Common myeloid progenitor, CD34-positive (primary cell): ENCODE results near the gene USP36.
A peak's percentile ranks its signal among the peaks of the same experiment; 100 is the strongest.

Source experiments
- CTCF ChIA-PET: fragments of 350-600 bp; sonication (Branson Sonifier 250); formaldehyde crosslinking; loops from one replicate; lab custom pipeline; 2021; ENCODE audit warnings: antibody characterized with exemption; lab: Charles Lee
- POLR2A ChIA-PET: fragments of 350-600 bp; sonication (Branson Sonifier 250); formaldehyde crosslinking; loops from one replicate; lab custom pipeline; 2021; ENCODE audit warnings: antibody characterized with exemption; lab: Charles Lee
- DNase-seq, 3 donors: peaks; one replicate each; pipeline versions ENCODE4 v3.0.0 to v3.0.0-alpha.2; 2013
- H3K27ac ChIP-seq, 2 experiments: 1 replicate in 1 of 2; 2 replicates in 1 of 2; pipeline ENCODE4 v1.7.0; 2013; ENCODE audit warnings: inconsistent platforms in 2 of 2, low read length in 2 of 2, mild to moderate bottlenecking in 2 of 2, low read depth in 1 of 2, moderate library complexity in 1 of 2; ENCODE audit not compliant: severe bottlenecking in 2 of 2, insufficient read depth in 1 of 2, poor library complexity in 1 of 2
- H3K27me3 ChIP-seq, 5 experiments: replicated peaks in 2 of 5; 1 replicate in 3 of 5; 2 replicates in 2 of 5; pipeline versions ENCODE4 v1.6.1 to v1.7.0; 2013; ENCODE audit warnings: low read length in 4 of 5, mild to moderate bottlenecking in 2 of 5, moderate library complexity in 2 of 5, inconsistent platforms in 1 of 5; ENCODE audit not compliant: insufficient read depth in 5 of 5, control insufficient read depth in 4 of 5
- H3K36me3 ChIP-seq, 4 experiments: 1 replicate in 2 of 4; 2 replicates in 2 of 4; pipeline versions ENCODE4 v1.6.1 to v1.7.0; 2013; ENCODE audit warnings: low read length in 3 of 4, control low read depth in 1 of 4, mild to moderate bottlenecking in 1 of 4; ENCODE audit not compliant: control insufficient read depth in 4 of 4, insufficient read depth in 4 of 4
- H3K4me1 ChIP-seq, 4 experiments: 1 replicate in 3 of 4; 2 replicates in 1 of 4; pipeline versions ENCODE4 v1.6.1 to v1.7.1; 2013; ENCODE audit warnings: low read length in 3 of 4, mild to moderate bottlenecking in 3 of 4, control low read depth in 1 of 4, inconsistent platforms in 1 of 4, moderate library complexity in 1 of 4; ENCODE audit not compliant: control insufficient read depth in 4 of 4, insufficient read depth in 4 of 4; ENCODE audit errors: control extremely low read depth in 1 of 4
- H3K4me3 ChIP-seq, 7 experiments: 1 replicate in 4 of 7; 2 replicates in 3 of 7; pipeline versions ENCODE4 v1.5.1 to v1.7.0; 2013; ENCODE audit warnings: mild to moderate bottlenecking in 7 of 7, low read length in 6 of 7, moderate library complexity in 6 of 7, inconsistent platforms in 2 of 7, low read depth in 2 of 7, control low read depth in 1 of 7; ENCODE audit not compliant: insufficient read depth in 4 of 7, control insufficient read depth in 1 of 7; ENCODE audit errors: extremely low read depth in 1 of 7
- H3K9me3 ChIP-seq, 5 experiments: 1 replicate in 4 of 5; 2 replicates in 1 of 5; pipeline versions ENCODE4 v1.6.1 to v1.7.1; 2013; ENCODE audit warnings: low read length in 4 of 5, mild to moderate bottlenecking in 2 of 5, inconsistent platforms in 1 of 5, low read depth in 1 of 5, moderate library complexity in 1 of 5; ENCODE audit not compliant: control insufficient read depth in 4 of 5, insufficient read depth in 2 of 5; ENCODE audit errors: control extremely low read depth in 1 of 5
- whole genome bisulfite sequencing: methylation state at CpG from one replicate; pipeline ENCODE4 v1.1.5; 2013; ENCODE audit not compliant: insufficient coverage; 5-methylcytosine and 5-hydroxymethylcytosine counted together

The USP36 gene

GRCh38 chr17:78763561-78763960 is 77.1 kb downstream of the USP36 start:
- no peaks in the 10 kb centered on the region for H3K9me3 ChIP-seq
- no peak overlapping the region for H3K27ac ChIP-seq
- H3K27me3 ChIP-seq, result no peaks in the 10 kb centered on the region
- H3K4me1 ChIP-seq, result peaks cover 30 to 63% (median 35%) of the 10 kb centered on the region in 4 experiments
- 100% methylated on average over 2 of the region's 3 CpGs for WGBS
- ChIA-PET POLR2A (no interaction called here), CTCF (interaction anchor here (1.0 to 1.7 kb wide), 3 partner anchors 12 to 26 kb away, joined by 3 to 4 read pairs (median 3); no protein-coding TSS in a partner anchor)
- DNase-seq, result no peak
- no peak overlapping the region for H3K4me3 ChIP-seq
- peaks cover 0 to 2% (median 0%) of the 10 kb centered on the region in 4 experiments for H3K36me3 ChIP-seq

- Histone ChIP-seq H3K4me3 (no peak overlapping the region), H3K27me3 (no peaks in the 10 kb centered on the region), H3K9me3 (no peaks in the 10 kb centered on the region), H3K27ac (no peak overlapping the region), H3K4me1 (peaks cover 25 to 64% (median 44%) of the 10 kb centered on the region in 4 experiments), H3K36me3 (peaks cover 0 to 2% (median 0%) of the 10 kb centered on the region in 4 experiments)
- ChIA-PET CTCF (no interaction called here), POLR2A (no interaction called here)
- DNase-seq, result no peak
- 80% methylated on average over 1 of the region's 5 CpGs for WGBS
These were observed 78.7 kb downstream of the USP36 start for GRCh38 chr17:78761789-78762406.

- POLR2A ChIA-PET, result no interaction called here
- peak in 2 of 3 donors; percentile 61 to 69 for DNase-seq
- CTCF ChIA-PET, result interaction anchor here (1.1 to 1.5 kb wide), 2 partner anchors 9 kb away, joined by 4 to 8 read pairs; no protein-coding TSS in a partner anchor
- Histone ChIP-seq H3K27me3 (no peaks in the 10 kb centered on the region), H3K4me1 (peaks cover 18 to 65% (median 41%) of the 10 kb centered on the region in 4 experiments), H3K9me3 (no peaks in the 10 kb centered on the region), H3K36me3 (no peaks in the 10 kb centered on the region), H3K27ac (peak overlapping the region; percentile 95 to 97), H3K4me3 (peak overlapping the region in 4 of 7 experiments; percentile 14 to 66 (median 46))
- 38% methylated on average over 1 of the region's 5 CpGs for WGBS
These were observed 80.7 kb downstream of the USP36 start for GRCh38 chr17:78759969-78760352.

- peak overlapping the region in 4 of 7 experiments; percentile 40 to 66 (median 46) for H3K4me3 ChIP-seq
- POLR2A ChIA-PET, result interaction anchor here (0.6 kb wide), 1 partner anchor 16 kb away, joined by 3 read pairs; no protein-coding TSS in a partner anchor
- CTCF ChIA-PET, result interaction anchor here (1.1 to 1.7 kb wide), 3 partner anchors 9 to 10 kb away, joined by 4 to 8 read pairs (median 4); no protein-coding TSS in a partner anchor
These were observed 81.2 kb downstream of the USP36 start for GRCh38 chr17:78759203-78759968.

GRCh38 chr17:78753316-78754250 is 87.0 kb downstream of the USP36 start:
- Histone ChIP-seq H3K27ac (no peak overlapping the region), H3K9me3 (no peaks in the 10 kb centered on the region), H3K27me3 (no peaks in the 10 kb centered on the region), H3K4me1 (peaks cover 19 to 65% (median 46%) of the 10 kb centered on the region in 4 experiments), H3K4me3 (no peak overlapping the region), H3K36me3 (no peaks in the 10 kb centered on the region)
- POLR2A ChIA-PET, result no interaction called here
- 97% methylated on average over 10 of the region's 13 CpGs for WGBS
- CTCF ChIA-PET, result interaction anchor here (1.2 kb wide), 1 partner anchor 29 kb away, joined by 3 read pairs; the partner anchor contains the start of gene CYTH1
- DNase-seq, result peak in 1 of 3 donors; percentile 45

More at GRCh38 chr17:78759203-78759968, 81.2 kb downstream of the USP36 start:
- H3K27ac ChIP-seq, result peak overlapping the region; percentile 95 to 97
- peaks cover 18 to 62% (median 41%) of the 10 kb centered on the region in 4 experiments for H3K4me1 ChIP-seq
- no peaks in the 10 kb centered on the region for H3K27me3 ChIP-seq
- WGBS, result 21% methylated on average over 7 of the region's 11 CpGs
- no peaks in the 10 kb centered on the region for H3K9me3 ChIP-seq
- DNase-seq, result peak; percentile 94 to 98 (median 98)
- H3K36me3 ChIP-seq, result no peaks in the 10 kb centered on the region

GRCh38 chr17:78751447-78752161 is 89.0 kb downstream of the USP36 start:
- H3K4me1 ChIP-seq, result peaks cover 27 to 66% (median 52%) of the 10 kb centered on the region in 4 experiments
- no peaks in the 10 kb centered on the region for H3K27me3 ChIP-seq
- no peaks in the 10 kb centered on the region for H3K36me3 ChIP-seq
- ChIA-PET CTCF (interaction anchor here (1.0 to 1.6 kb wide), 3 partner anchors 8 to 28 kb away, joined by 3 to 4 read pairs (median 3); no protein-coding TSS in a partner anchor), POLR2A (no interaction called here)
- DNase-seq, result no peak
- no peaks in the 10 kb centered on the region for H3K9me3 ChIP-seq
- whole genome bisulfite sequencing, result 96% methylated on average over 9 of the region's 14 CpGs
- H3K4me3 ChIP-seq, result no peak overlapping the region
- H3K27ac ChIP-seq, result no peak overlapping the region
